Adrenal gland (tissue), 5 donors: Measurements from ENCODE around the gene MPPED1.

Source experiments
- CTCF ChIP-seq, 6 experiments: fragments of 450-650 bp in 4 of 6; fragments of 200-600 bp in 2 of 6; sonication (generic) in 1 of 6; IDR thresholded peaks; 1 replicate in 5 of 6; 2 replicates in 1 of 6; pipeline versions ENCODE4 v1.5.1 to v1.8.0; 2016 to 2021; ENCODE audit warnings: antibody characterized with exemption in 6 of 6, mild to moderate bottlenecking in 2 of 6, moderate library complexity in 1 of 6
- POLR2A ChIP-seq, 2 donors: fragments of 450-650 bp; IDR thresholded peaks; one replicate each; pipeline ENCODE4 v1.6.1; 2017; ENCODE audit warnings: antibody characterized with exemption in 2 of 2, mild to moderate bottlenecking in 2 of 2, moderate library complexity in 1 of 2
- donor health status: DM: no; HTN: no; CAD: no.

- TF ChIP-seq CTCF (IDR thresholded peaks at IDR 0.05): no peak
- TF ChIP-seq POLR2A (IDR thresholded peaks at IDR 0.05): no peak
These were observed 24.0 kb upstream of the MPPED1 start for GRCh38 chr22:43387815-43388214.
